ENCODE measurements around the gene TAB2.

The TAB2 gene

GRCh38 chr6:149380523-149380922 lies 63.0 kb downstream of the TAB2 start:
- Histone ChIP-seq H3K9ac (ENCODE audit: insufficient read length, low read depth) (no peak overlapping the region), H3K36me3 (ENCODE audit: insufficient read depth, insufficient read length, low read length) (peaks cover 44% of the 10 kb centered on the region), H3K4me3 (ENCODE audit: insufficient read length, low read depth) (no peak overlapping the region), H3K9me3 (ENCODE audit: insufficient read depth, low read length) (no peaks in the 10 kb centered on the region; the same call in 1 of the 2 replicates), H3K4me1 (ENCODE audit: insufficient read depth, insufficient read length) (no peaks in the 10 kb centered on the region), H3K27me3 (ENCODE audit: insufficient read depth, insufficient read length) (no peaks in the 10 kb centered on the region)
- no peak for DNase-seq (ENCODE audit: low read depth, low spot score)
- TF ChIP-seq SUZ12 (IDR thresholded peaks at IDR 0.05; ENCODE audit: extremely low read depth, insufficient read depth, insufficient read length), result no peak
- no peak for TF ChIP-seq YY1 (IDR thresholded peaks at IDR 0.05; ENCODE audit: insufficient read depth, insufficient read length)
- TF ChIP-seq ZNF274 (IDR thresholded peaks at IDR 0.05; ENCODE audit: low read depth, low read length), result no peak

- Histone ChIP-seq H3K9me3 (ENCODE audit: insufficient read depth, low read length) (peaks cover 10% of the 10 kb centered on the region; the same call in 1 of the 2 replicates), H3K27me3 (ENCODE audit: insufficient read depth, insufficient read length) (no peaks in the 10 kb centered on the region), H3K4me3 (ENCODE audit: insufficient read length, low read depth) (no peak overlapping the region), H3K4me1 (ENCODE audit: insufficient read depth, insufficient read length) (no peaks in the 10 kb centered on the region), H3K9ac (ENCODE audit: insufficient read length, low read depth) (no peak overlapping the region), H3K36me3 (ENCODE audit: insufficient read depth, insufficient read length, low read length) (peaks cover 45% of the 10 kb centered on the region)
- TF ChIP-seq YY1 (IDR thresholded peaks at IDR 0.05; ENCODE audit: insufficient read depth, insufficient read length) (no peak), SUZ12 (IDR thresholded peaks at IDR 0.05; ENCODE audit: extremely low read depth, insufficient read depth, insufficient read length) (no peak), ZNF274 (IDR thresholded peaks at IDR 0.05; ENCODE audit: low read depth, low read length) (no peak)
- DNase-seq (ENCODE audit: low read depth, low spot score), result no peak
Measured at GRCh38 chr6:149383371-149383770, 65.9 kb downstream of the TAB2 start.

DNA sequence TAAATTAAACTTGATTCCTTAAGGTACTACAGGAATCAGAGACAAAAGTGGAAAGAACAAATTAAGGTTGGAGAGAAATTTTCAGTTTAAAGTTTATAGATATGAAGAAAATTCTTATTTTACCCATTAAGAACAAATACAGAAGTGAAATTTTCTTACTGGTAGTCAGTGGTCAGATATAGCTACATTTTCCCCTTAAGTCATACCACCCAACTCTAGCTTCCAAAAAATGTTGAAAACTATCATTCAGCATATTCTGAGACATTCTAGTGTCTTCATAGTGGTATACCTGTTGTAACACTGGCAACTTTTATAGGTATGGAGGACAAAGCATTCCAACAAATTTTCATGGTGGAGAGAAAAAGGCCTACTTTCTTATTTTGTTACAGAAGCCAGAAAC lies 67.0 kb downstream of the TAB2 start:
- no peak overlapping the region for H3K4me3 ChIP-seq (ENCODE audit: insufficient read length, low read depth)
- TF ChIP-seq SUZ12 (IDR thresholded peaks at IDR 0.05; ENCODE audit: extremely low read depth, insufficient read depth, insufficient read length) (no peak), ZNF274 (IDR thresholded peaks at IDR 0.05; ENCODE audit: low read depth, low read length) (no peak), YY1 (IDR thresholded peaks at IDR 0.05; ENCODE audit: insufficient read depth, insufficient read length) (no peak)
- H3K9ac ChIP-seq (ENCODE audit: insufficient read length, low read depth), result no peak overlapping the region
- DNase-seq (ENCODE audit: low read depth, low spot score), result no peak
- H3K9me3 ChIP-seq (ENCODE audit: insufficient read depth, low read length), result peaks cover 10% of the 10 kb centered on the region; the same call in 1 of the 2 replicates
- H3K36me3 ChIP-seq (ENCODE audit: insufficient read depth, insufficient read length, low read length), result peaks cover 35% of the 10 kb centered on the region
- no peaks in the 10 kb centered on the region for H3K27me3 ChIP-seq (ENCODE audit: insufficient read depth, insufficient read length)
- H3K4me1 ChIP-seq (ENCODE audit: insufficient read depth, insufficient read length), result no peaks in the 10 kb centered on the region

- Histone ChIP-seq H3K9me3 (ENCODE audit: insufficient read depth, low read length) (peaks cover 10% of the 10 kb centered on the region; the same call in 1 of the 2 replicates), H3K36me3 (ENCODE audit: insufficient read depth, insufficient read length, low read length) (peaks cover 24% of the 10 kb centered on the region), H3K27me3 (ENCODE audit: insufficient read depth, insufficient read length) (no peaks in the 10 kb centered on the region), H3K9ac (ENCODE audit: insufficient read length, low read depth) (no peak overlapping the region), H3K4me3 (ENCODE audit: insufficient read length, low read depth) (no peak overlapping the region), H3K4me1 (ENCODE audit: insufficient read depth, insufficient read length) (no peaks in the 10 kb centered on the region)
- no peak for TF ChIP-seq ZNF274 (IDR thresholded peaks at IDR 0.05; ENCODE audit: low read depth, low read length)
- DNase-seq (ENCODE audit: low read depth, low spot score), result no peak
Measured at GRCh38 chr6:149385998-149386646, 68.6 kb downstream of the TAB2 start.

DNA sequence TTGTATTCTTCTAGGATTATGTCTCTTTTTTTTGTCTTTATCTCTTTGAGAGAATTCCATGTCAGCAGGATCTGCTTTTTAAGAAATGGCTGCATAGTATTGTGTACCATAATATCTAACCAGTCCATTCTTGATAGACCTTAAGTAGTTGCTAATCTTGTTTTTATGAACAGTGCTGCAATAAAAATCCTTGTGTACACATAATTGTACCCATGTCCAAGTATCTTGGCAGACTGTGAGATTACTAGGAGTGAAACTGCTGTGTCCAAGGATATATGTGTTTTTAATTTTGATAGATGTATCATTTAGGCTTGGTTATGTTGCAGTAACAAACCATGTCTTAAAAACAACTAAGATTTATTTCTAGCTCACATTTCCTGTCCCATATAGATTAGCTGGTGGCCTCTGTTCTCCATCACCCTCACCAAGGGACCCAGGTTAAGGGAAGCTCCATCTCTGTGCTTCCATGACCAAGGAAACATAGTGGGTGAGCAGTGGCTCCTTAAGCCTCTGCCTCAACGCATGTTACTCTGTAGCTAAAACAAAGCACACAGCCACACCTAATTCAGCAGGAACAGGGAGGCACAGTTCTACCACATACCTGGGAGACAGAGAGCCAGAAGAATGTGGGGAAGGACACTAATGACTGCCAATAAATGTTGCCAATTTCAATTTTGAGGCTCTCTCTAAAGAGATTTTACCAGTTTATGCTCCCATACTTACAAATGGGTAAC lies 70.4 kb downstream of the TAB2 start:
- Histone ChIP-seq H3K9ac (ENCODE audit: insufficient read length, low read depth) (no peak overlapping the region), H3K4me1 (ENCODE audit: insufficient read depth, insufficient read length) (no peaks in the 10 kb centered on the region), H3K27me3 (ENCODE audit: insufficient read depth, insufficient read length) (no peaks in the 10 kb centered on the region), H3K4me3 (ENCODE audit: insufficient read length, low read depth) (no peak overlapping the region), H3K36me3 (ENCODE audit: insufficient read depth, insufficient read length, low read length) (peaks cover 21% of the 10 kb centered on the region), H3K9me3 (ENCODE audit: insufficient read depth, low read length) (peaks cover 10% of the 10 kb centered on the region; the same call in 1 of the 2 replicates)
- no peak for DNase-seq (ENCODE audit: low read depth, low spot score)
- no peak for TF ChIP-seq SUZ12 (IDR thresholded peaks at IDR 0.05; ENCODE audit: extremely low read depth, insufficient read depth, insufficient read length)
- no peak for TF ChIP-seq ZNF274 (IDR thresholded peaks at IDR 0.05; ENCODE audit: low read depth, low read length)
- no peak for TF ChIP-seq YY1 (IDR thresholded peaks at IDR 0.05; ENCODE audit: insufficient read depth, insufficient read length)

- Histone ChIP-seq H3K36me3 (ENCODE audit: insufficient read depth, insufficient read length, low read length) (peaks cover 11% of the 10 kb centered on the region), H3K4me1 (ENCODE audit: insufficient read depth, insufficient read length) (no peaks in the 10 kb centered on the region), H3K9ac (ENCODE audit: insufficient read length, low read depth) (no peak overlapping the region), H3K27me3 (ENCODE audit: insufficient read depth, insufficient read length) (no peaks in the 10 kb centered on the region), H3K4me3 (ENCODE audit: insufficient read length, low read depth) (no peak overlapping the region), H3K9me3 (ENCODE audit: insufficient read depth, low read length) (peaks cover 10% of the 10 kb centered on the region; the same call in 1 of the 2 replicates)
- no peak for DNase-seq (ENCODE audit: low read depth, low spot score)
- no peak for TF ChIP-seq SUZ12 (IDR thresholded peaks at IDR 0.05; ENCODE audit: extremely low read depth, insufficient read depth, insufficient read length)
- no peak for TF ChIP-seq ZNF274 (IDR thresholded peaks at IDR 0.05; ENCODE audit: low read depth, low read length)
- no peak for TF ChIP-seq YY1 (IDR thresholded peaks at IDR 0.05; ENCODE audit: insufficient read depth, insufficient read length)
Measured at GRCh38 chr6:149389509-149390297, 72.2 kb downstream of the TAB2 start.

- H3K4me3 ChIP-seq (ENCODE audit: insufficient read length, low read depth), result no peak overlapping the region
- peaks cover 8% of the 10 kb centered on the region for H3K36me3 ChIP-seq (ENCODE audit: insufficient read depth, insufficient read length, low read length)
- TF ChIP-seq SUZ12 (IDR thresholded peaks at IDR 0.05; ENCODE audit: extremely low read depth, insufficient read depth, insufficient read length) (no peak), YY1 (IDR thresholded peaks at IDR 0.05; ENCODE audit: insufficient read depth, insufficient read length) (no peak), ZNF274 (IDR thresholded peaks at IDR 0.05; ENCODE audit: low read depth, low read length) (no peak)
Measured at GRCh38 chr6:149392093-149392492, 74.6 kb downstream of the TAB2 start.

More at GRCh38 chr6:149392093-149392492, 74.6 kb downstream of the TAB2 start:
- DNase-seq (ENCODE audit: low read depth, low spot score), result no peak
- no peaks in the 10 kb centered on the region for H3K4me1 ChIP-seq (ENCODE audit: insufficient read depth, insufficient read length)
- peaks cover 3% of the 10 kb centered on the region; the same call in 1 of the 2 replicates for H3K9me3 ChIP-seq (ENCODE audit: insufficient read depth, low read length)
- no peak overlapping the region for H3K9ac ChIP-seq (ENCODE audit: insufficient read length, low read depth)
- H3K27me3 ChIP-seq (ENCODE audit: insufficient read depth, insufficient read length), result no peaks in the 10 kb centered on the region
